K562 (cell line): ENCODE measurements around the gene PSMD4. TPM values are rescaled to one million over a fixed set of nuclear protein-coding genes. Genes with fewer than 3 reads are reported as not detected.
A peak's percentile ranks its signal among the peaks of the same experiment; 100 is the strongest.

Experiments
- CBX1 ChIP-seq: sonication (generic); IDR thresholded peaks from 2 replicates; pipeline ENCODE4 v1.6.1; 2016; ENCODE audit warnings: antibody characterized with exemption, low read depth, mild to moderate bottlenecking
- CC2D1A ChIP-seq: fragments of 450-650 bp; IDR thresholded peaks from 2 replicates; pipeline ENCODE4 v1.6.1; 2017; ENCODE audit warnings: mild to moderate bottlenecking
- EP300 ChIP-seq: IDR thresholded peaks from 2 replicates; pipeline ENCODE4 v1.6.1; 2012; ENCODE audit warnings: low read length, improper control_type of control experiment
- NONO ChIP-seq, 2 experiments: fragments of 200-400 bp in 1 of 2; fragments of 450-650 bp in 1 of 2; formaldehyde crosslinking in 1 of 2; IDR thresholded peaks; 2 replicates each; pipeline ENCODE4 v1.6.1; 2017; ENCODE audit warnings: low read depth in 2 of 2, mild to moderate bottlenecking in 2 of 2, moderate library complexity in 2 of 2, low read length in 1 of 2
- NR4A1 ChIP-seq, 2 experiments: fragments of 250-450 bp in 1 of 2; fragments of 450-650 bp in 1 of 2; sonication (Bioruptor Pico) in 1 of 2; IDR thresholded peaks; 2 replicates each; pipeline versions ENCODE4 v1.4.0 to v1.6.1; 2016 to 2020; ENCODE audit warnings: mild to moderate bottlenecking in 2 of 2, missing compliant biosample characterization in 1 of 2, missing genetic modification characterization in 1 of 2, moderate library complexity in 1 of 2
- RBM17 ChIP-seq: fragments of 200-400 bp; formaldehyde crosslinking; IDR thresholded peaks from 2 replicates; pipeline ENCODE4 v1.6.1; 2017; ENCODE audit warnings: low read depth, mild to moderate bottlenecking, low read length, borderline replicate concordance
- RNF2 ChIP-seq: sonication (generic); IDR thresholded peaks from 2 replicates; pipeline ENCODE4 v1.6.1; 2016
- U2AF2 ChIP-seq: fragments of 200-400 bp; formaldehyde crosslinking; optimal IDR thresholded peaks from 2 replicates; pipeline ENCODE3; 2017; ENCODE audit warnings: low read depth, mild to moderate bottlenecking, low read length
- ZBTB34 ChIP-seq: fragments of 250-450 bp; sonication (Bioruptor Pico); IDR thresholded peaks from 2 replicates; pipeline ENCODE4 v1.8.0; 2021; ENCODE audit warnings: mild to moderate bottlenecking, moderate library complexity
- ZKSCAN8 ChIP-seq: fragments of 200-800 bp; sonication (Bioruptor generic); IDR thresholded peaks from 2 replicates; pipeline ENCODE4 v1.6.1; 2016; ENCODE audit warnings: missing genetic modification characterization, missing compliant biosample characterization
- ZNF609 ChIP-seq: sonication (generic); formaldehyde crosslinking; IDR thresholded peaks from 2 replicates; pipeline ENCODE4 v1.8.1; 2023; ENCODE audit warnings: missing genetic modification reagents, mild to moderate bottlenecking, borderline replicate concordance
- ZNF639 ChIP-seq, 2 experiments: fragments of 200-800 bp in 1 of 2; sonication (Bioruptor generic) in 1 of 2; sonication (generic) in 1 of 2; formaldehyde crosslinking in 1 of 2; IDR thresholded peaks in 1 of 2; conservative IDR thresholded peaks in 1 of 2; 2 replicates each; pipeline versions ENCODE4 v1.5.0 to v1.6.1; 2016 to 2020; ENCODE audit warnings: missing compliant biosample characterization in 1 of 2, missing genetic modification characterization in 1 of 2, missing genetic modification reagents in 1 of 2
- polyA plus RNA-seq, 8 experiments: library from polyadenylated mRNA; depleted of rRNA in 4 of 8; stranded (reverse) in 5 of 8; unstranded in 3 of 8; fragments of >200 nt; fragmentation: Nextera tagmentation in 2 of 8; fragmentation: Illumina TruSeq in 1 of 8; extraction: Ambion mirVana in 2 of 8; extraction: Trizol in 1 of 8; gene quantifications; 2 replicates each; pipeline versions ENCODE4 v1.2.1 to v1.2.3, GENCODE V29; 2011 to 2014; ENCODE audit warnings: inconsistent platforms in 1 of 8, missing spikeins in 1 of 8
- total RNA-seq, 7 experiments: library from RNA; depleted of rRNA in 6 of 7; stranded (reverse); fragments of >200 nt in 6 of 7; fragmentation: Illumina TruSeq in 2 of 7; extraction: Trizol in 2 of 7; gene quantifications; 2 replicates each; pipeline versions ENCODE4 v1.2.1 to v1.2.3, GENCODE V29; 2011 to 2021; ENCODE audit warnings: low replicate concordance in 1 of 7
- TF ChIP-seq, protein P1 (sequence below): fragments of 250-450 bp; sonication (Bioruptor Pico); IDR thresholded peaks from 2 replicates; pipeline ENCODE4 v1.5.0; 2020; ENCODE audit warnings: mild to moderate bottlenecking
- TF ChIP-seq, protein P2 (sequence below): fragments of 450-650 bp; IDR thresholded peaks from 2 replicates; pipeline ENCODE4 v1.6.1; 2014; ENCODE audit warnings: low read depth, mild to moderate bottlenecking, moderate library complexity, borderline replicate concordance

PSMD4 gene
- total and polyA plus RNA-seq, 9 of the 15 experiments (the other 6 are each of a cell fraction or from before 2014, with no cell fraction given): 194 to 353 (median 295) TPM

GRCh38 chr1:151311589-151312331 lies 57.2 kb downstream of the PSMD4 start (continued):
- TF ChIP-seq, protein P1, sequence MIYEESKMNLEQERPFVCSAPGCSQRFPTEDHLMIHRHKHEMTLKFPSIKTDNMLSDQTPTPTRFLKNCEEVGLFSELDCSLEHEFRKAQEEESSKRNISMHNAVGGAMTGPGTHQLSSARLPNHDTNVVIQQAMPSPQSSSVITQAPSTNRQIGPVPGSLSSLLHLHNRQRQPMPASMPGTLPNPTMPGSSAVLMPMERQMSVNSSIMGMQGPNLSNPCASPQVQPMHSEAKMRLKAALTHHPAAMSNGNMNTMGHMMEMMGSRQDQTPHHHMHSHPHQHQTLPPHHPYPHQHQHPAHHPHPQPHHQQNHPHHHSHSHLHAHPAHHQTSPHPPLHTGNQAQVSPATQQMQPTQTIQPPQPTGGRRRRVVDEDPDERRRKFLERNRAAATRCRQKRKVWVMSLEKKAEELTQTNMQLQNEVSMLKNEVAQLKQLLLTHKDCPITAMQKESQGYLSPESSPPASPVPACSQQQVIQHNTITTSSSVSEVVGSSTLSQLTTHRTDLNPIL (CRISPR knock-in tag): no peak
- TF ChIP-seq RNF2 (peak; percentile 94), ZNF609 (CRISPR knock-in tag) (0 out of 2 replicates have a peak, but pooled peaks have one; percentile 48), CBX1 (no peak), EP300 (peak; percentile 93), U2AF2 (no peak), NR4A1 (CRISPR knock-in tag; IDR thresholded peaks at IDR 0.05) (no peak), NR4A1 (tag; IDR thresholded peaks at IDR 0.05) (peak; percentile 89), ZNF639 (CRISPR knock-in tag; conservative IDR thresholded peaks at IDR 0.05 in 1 of 2, IDR thresholded peaks at IDR 0.05 in 1 of 2) (peak in 1 of 2 experiments; percentile 82; a peak in 2 of 4 replicates), RBM17 (no peak), NONO (IDR thresholded peaks at IDR 0.05; ENCODE audit: low read depth in 2 of 2, low read length in 1 of 2) (peak in 1 of 2 experiments; percentile 29; a peak in 1 of 4 replicates), CC2D1A (0 out of 2 replicates have a peak, but pooled peaks have one; percentile 8), ZBTB34 (CRISPR knock-in tag) (peak; percentile 45; the same call in 1 of the 2 replicates), ZKSCAN8 (CRISPR knock-in tag) (peak; percentile 83; the same call in 1 of the 2 replicates)
- TF ChIP-seq, protein P2, sequence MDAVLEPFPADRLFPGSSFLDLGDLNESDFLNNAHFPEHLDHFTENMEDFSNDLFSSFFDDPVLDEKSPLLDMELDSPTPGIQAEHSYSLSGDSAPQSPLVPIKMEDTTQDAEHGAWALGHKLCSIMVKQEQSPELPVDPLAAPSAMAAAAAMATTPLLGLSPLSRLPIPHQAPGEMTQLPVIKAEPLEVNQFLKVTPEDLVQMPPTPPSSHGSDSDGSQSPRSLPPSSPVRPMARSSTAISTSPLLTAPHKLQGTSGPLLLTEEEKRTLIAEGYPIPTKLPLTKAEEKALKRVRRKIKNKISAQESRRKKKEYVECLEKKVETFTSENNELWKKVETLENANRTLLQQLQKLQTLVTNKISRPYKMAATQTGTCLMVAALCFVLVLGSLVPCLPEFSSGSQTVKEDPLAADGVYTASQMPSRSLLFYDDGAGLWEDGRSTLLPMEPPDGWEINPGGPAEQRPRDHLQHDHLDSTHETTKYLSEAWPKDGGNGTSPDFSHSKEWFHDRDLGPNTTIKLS: no peak; the same call in 1 of the 2 replicates
